GM12864 (cell line): ENCODE data around the gene DDOST.
A peak's percentile ranks its signal among the peaks of the same experiment; 100 is the strongest.

ENCODE experiments used
- DNase-seq: peaks from one replicate; pipeline ENCODE4 v3.0.0-alpha.2; 2011; ENCODE audit warnings: low read depth
- H3K4me3 ChIP-seq: 2 replicates; pipeline ENCODE4 v1.5.1; 2011; ENCODE audit warnings: mild to moderate bottlenecking, low read depth, low read length, control low read depth
- CTCF ChIP-seq: IDR thresholded peaks from 2 replicates; pipeline ENCODE4 v1.5.1; 2011; ENCODE audit warnings: low read depth, mild to moderate bottlenecking, moderate library complexity, low read length, control low read depth, inconsistent platforms; ENCODE audit errors: missing control alignments

DDOST gene

GRCh38 chr1:20661207-20662109 lies at the start of gene DDOST:
Gene DDOST (minus strand): TSS chr1:20661369. CDS start chr1:20661350, 19 bp downstream.
- TF ChIP-seq CTCF: peak; percentile 52
- peak; percentile 98 for DNase-seq
- H3K4me3 ChIP-seq: peak within 1 kb of the TSS; percentile 89

- no peak for DNase-seq
- TF ChIP-seq CTCF: no peak
- H3K4me3 ChIP-seq: no peak overlapping the region
These were observed 49.5 kb upstream of the DDOST start for GRCh38 chr1:20710469-20711284.

- DNase-seq: no peak
- TF ChIP-seq CTCF: no peak
- H3K4me3 ChIP-seq: no peak overlapping the region
These were observed 48.7 kb upstream of the DDOST start for GRCh38 chr1:20709868-20710267.

- no peak overlapping the region for H3K4me3 ChIP-seq
- no peak for TF ChIP-seq CTCF
These were observed 47.7 kb upstream of the DDOST start for GRCh38 chr1:20708891-20709290.

GRCh38 chr1:20708057-20708456 lies 46.9 kb upstream of the DDOST start:
- no peak overlapping the region for H3K4me3 ChIP-seq
- no peak for DNase-seq
- TF ChIP-seq CTCF: no peak

More at GRCh38 chr1:20708891-20709290, 47.7 kb upstream of the DDOST start:
- DNase-seq: no peak

- no peak overlapping the region for H3K4me3 ChIP-seq
- DNase-seq: no peak
- no peak for TF ChIP-seq CTCF
These were observed 45.7 kb upstream of the DDOST start for GRCh38 chr1:20706841-20707240.
